ENCODE data around the gene CCDC88B.

GRCh38 chr11:64382047-64382446 lies 42.0 kb downstream of the CCDC88B start:
- TF ChIP-seq, protein P1, sequence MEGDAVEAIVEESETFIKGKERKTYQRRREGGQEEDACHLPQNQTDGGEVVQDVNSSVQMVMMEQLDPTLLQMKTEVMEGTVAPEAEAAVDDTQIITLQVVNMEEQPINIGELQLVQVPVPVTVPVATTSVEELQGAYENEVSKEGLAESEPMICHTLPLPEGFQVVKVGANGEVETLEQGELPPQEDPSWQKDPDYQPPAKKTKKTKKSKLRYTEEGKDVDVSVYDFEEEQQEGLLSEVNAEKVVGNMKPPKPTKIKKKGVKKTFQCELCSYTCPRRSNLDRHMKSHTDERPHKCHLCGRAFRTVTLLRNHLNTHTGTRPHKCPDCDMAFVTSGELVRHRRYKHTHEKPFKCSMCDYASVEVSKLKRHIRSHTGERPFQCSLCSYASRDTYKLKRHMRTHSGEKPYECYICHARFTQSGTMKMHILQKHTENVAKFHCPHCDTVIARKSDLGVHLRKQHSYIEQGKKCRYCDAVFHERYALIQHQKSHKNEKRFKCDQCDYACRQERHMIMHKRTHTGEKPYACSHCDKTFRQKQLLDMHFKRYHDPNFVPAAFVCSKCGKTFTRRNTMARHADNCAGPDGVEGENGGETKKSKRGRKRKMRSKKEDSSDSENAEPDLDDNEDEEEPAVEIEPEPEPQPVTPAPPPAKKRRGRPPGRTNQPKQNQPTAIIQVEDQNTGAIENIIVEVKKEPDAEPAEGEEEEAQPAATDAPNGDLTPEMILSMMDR (IDR thresholded peaks at IDR 0.05 in 4 of 5, conservative IDR thresholded peaks at IDR 0.05 in 1 of 5): no peak
- no peak for TF ChIP-seq POLR2A (IDR thresholded peaks at IDR 0.05)
